IPS-11a (cell line): ENCODE data around the gene MKRN2OS.

Experiments used
- H3K4me3 ChIP-seq: one replicate; pipeline ENCODE4 v1.5.1; 2013; ENCODE audit warnings: low read depth, low read length, control low read depth

MKRN2OS gene, protein sequence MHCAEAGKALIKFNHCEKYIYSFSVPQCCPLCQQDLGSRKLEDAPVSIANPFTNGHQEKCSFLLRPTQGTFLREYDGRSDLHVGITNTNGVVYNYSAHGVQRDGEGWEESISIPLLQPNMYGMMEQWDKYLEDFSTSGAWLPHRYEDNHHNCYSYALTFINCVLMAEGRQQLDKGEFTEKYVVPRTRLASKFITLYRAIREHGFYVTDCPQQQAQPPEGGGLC

DNA sequence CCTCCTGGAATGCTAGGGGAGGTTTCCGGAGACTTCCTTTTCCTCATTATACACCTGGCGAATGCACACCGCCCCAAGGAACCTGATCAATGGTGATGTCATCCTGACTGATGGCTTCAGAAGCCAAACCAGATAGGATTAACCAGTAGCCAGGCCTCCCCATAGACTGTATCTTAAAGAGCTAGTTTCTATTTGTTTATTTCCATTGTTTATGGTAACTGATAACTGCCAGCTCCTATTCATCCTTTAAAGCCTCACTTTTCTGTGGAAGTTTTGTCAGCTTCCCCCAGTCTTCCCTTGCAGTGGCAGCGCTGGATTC is at the start of gene MKRN2OS:
MKRN2OS (minus strand) TSS at position 27 of the 319 bp plus-strand sequence. CDS start 35 bp downstream, outside the sequence.
- H3K4me3 ChIP-seq: no peak within 1 kb of the TSS

DNA sequence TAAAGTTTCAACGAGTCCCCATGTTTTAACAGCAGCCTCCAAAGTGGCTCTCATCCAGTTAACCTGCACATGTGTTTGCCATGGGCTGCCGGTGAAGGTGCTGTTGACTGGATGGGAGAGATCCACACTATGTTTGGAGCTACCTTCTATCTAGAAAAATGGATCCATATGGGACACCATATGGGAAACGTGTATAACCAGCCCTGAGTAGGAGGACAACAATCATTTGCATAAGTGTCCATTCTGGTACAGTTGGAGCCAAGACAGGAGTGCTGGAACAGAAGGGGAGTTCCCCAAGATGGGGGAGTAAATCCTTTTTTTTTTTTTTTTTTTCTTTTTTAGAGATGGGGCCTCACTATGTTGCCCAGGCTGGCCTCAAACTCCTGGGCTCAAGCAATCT is 48.2 kb upstream of the MKRN2OS start:
- no peak overlapping the region for H3K4me3 ChIP-seq

DNA sequence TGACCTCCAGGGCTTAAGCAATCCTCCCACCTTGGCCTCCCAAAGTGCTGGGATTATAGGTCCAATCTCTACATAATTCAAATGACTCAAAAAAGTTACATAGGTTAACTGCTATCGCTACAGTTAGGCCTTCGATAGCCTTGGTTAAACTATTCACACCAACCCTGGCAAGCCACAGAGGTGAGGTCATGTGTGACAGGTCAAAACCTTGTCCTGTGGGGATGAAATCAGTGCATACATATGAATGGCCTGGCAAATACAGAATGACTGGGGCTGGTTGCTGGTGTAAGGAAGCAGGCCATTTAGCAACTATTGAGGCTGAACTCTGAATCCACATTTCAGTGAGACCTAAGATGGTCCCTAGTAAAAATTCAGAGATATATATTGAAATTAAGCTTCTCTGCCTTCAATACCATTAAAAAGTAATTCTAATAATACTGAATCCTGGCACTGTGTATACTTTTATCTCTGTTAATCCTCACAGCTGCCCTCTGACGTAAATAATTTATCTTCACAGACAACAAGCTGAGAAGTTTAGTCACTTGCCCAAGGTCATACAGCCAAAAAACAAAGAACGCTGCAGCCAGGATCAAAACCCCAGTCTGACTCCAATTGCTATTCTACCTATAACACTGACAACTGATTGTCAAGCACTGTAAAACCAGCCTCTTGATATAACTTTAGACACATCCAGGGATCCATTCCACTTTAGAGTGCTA is 46.9 kb upstream of the MKRN2OS start:
- no peak overlapping the region for H3K4me3 ChIP-seq

DNA sequence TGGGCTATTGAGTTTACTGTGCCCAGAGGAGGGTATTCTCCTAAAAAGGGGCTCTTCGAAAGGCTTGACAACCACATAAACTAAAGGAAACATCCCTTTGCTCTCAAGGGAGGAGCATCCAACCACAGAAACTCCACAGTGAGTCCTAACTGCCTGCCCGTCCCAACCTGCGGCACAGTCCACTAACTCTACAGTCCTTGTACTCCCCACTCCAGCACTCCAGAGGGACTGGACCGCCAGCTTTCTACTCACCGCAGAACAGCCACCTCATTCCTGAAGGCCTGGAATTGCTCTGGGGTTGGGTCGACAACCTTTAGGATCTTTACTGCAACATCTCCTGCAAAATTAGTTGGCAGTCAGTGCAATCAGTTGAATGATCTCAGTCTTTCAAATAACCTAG is 46.2 kb upstream of the MKRN2OS start:
- no peak overlapping the region for H3K4me3 ChIP-seq

DNA sequence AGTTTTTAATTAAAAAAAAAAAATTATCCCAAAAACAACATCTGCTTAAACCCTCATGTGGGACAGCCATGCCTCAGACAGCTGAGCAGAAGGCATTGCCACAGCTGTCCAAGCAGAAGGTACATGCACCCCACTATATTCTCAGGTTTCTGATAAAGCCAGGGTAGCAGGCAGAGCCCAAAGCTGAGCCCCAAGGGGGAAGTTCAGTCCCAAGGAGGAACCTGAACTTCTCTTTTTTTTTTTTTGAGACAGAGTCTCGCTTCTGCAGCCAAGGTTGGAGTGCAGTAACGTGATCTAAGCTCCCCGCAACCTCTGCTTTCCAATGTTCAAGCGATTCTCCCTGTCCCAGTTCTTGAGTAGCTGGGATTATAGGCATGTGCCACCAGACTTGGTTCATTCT is 44.8 kb upstream of the MKRN2OS start:
- no peak overlapping the region for H3K4me3 ChIP-seq

DNA sequence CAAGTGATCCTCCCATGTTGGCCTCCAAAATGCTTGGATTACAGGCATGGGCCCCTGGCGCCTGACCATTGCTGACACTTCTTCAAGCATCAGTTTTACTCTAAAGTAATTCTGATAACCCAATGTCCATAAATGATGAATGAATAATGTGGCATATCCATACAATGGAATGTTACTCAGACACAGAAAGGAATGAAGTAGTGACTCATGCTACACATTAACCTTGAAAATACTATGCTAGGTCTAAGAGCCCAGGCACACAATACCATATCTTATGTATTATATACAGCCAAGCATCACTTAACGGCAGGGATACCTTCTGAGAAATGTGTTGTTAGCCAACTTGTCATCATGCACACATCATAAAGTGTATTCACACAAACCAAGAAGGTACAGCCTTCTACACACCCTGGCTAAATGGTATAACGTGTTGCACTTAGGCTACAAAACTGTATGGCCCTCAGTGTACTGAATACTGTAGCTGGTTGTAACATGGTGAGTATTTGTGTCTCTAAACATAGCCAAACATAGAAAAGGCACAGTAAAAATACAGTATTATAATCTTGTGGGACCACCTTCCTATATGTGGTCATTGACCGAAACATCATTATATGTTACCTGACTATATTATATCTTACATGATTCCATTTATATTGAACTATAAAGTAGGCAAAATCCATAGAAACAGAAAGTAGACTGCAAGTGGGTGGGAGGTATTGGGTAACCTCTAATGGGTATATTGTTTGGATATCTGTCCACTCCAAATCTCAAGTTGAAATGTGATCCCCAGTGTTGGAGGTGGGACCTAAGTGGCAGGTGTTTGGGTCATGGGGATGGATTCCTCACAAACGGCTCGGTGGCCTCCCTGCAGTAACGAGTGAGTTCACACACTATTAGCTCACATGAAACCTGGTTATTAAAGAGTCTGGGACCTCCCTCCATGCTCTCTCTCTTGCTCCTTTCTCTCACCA is 43.0 kb upstream of the MKRN2OS start:
- H3K4me3 ChIP-seq: no peak overlapping the region

DNA sequence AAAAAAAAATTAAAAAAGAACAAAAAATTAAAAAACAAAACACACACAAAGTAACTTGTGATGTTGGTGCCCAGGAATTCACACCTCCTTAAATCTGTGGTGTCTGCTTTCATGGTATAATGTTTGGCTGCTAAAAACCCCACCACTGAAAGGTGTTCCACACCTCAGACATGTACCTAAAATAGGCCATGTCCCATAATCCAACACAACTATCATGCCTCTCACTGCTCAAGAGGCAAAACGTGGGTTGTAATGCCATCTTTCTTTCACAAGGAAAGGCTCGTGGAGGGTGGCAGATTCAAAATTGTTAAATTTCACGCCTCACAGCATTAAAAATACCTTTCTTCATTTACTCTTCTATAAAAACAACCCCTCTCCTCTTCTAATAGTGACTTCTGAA is 41.1 kb upstream of the MKRN2OS start:
- H3K4me3 ChIP-seq: no peak overlapping the region

DNA sequence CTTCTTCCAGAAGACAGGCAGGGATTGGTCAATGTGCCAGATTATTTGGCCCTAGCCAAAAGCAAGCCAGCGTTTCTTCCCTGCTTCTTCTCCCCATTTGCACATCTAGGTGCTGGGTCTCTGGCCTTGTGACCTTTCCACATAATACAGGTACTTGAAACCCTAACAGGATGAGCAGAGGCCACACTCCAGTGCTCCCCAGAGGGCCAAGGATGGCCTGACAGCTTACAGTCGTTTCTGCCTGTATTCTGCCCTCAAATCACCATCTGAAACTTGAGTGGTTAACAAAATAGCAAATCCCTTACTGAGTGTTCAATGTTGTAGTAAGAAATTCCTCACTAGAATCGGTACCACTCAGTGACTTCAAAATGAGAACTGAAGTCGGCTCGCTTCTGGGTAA is 40.7 kb upstream of the MKRN2OS start:
- no peak overlapping the region for H3K4me3 ChIP-seq

DNA sequence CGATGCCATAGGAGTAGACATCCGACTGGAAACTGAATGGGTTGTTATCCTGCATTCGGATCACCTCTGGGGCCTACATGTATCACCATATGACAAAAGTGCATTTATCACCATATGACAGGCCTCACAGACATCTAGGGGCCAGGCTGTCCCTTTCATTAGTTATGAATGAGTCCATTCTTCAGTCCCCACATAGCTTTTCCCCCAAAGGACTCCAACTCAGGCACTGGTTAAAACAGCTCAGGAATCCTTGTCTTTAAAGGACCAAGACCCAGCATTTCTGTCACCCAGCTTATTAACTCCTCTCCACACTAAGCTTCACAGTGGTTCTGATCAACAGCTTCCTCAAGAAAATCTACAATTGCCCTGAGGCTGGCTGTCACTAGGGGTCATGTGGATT is 39.9 kb upstream of the MKRN2OS start:
- H3K4me3 ChIP-seq: no peak overlapping the region

DNA sequence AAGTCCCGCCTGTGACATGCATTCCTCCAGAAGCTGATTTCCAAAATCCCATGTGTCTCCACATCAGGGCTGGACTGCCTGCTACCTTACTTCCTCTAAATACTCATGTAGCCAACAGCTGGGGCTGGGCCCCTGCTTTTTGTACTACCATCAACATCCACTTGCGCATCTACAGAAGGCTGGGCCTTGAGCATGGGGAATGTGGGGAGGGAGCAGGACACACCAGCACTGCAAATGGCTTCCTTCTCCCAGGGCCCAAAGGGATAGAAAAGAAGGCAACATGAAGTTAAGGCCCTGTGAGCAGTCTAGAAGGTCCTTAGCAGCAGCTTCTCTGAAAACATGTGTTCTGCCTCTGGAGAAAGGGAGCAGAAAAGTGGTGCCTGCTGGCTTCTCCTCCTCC is 38.8 kb upstream of the MKRN2OS start:
- no peak overlapping the region for H3K4me3 ChIP-seq

DNA sequence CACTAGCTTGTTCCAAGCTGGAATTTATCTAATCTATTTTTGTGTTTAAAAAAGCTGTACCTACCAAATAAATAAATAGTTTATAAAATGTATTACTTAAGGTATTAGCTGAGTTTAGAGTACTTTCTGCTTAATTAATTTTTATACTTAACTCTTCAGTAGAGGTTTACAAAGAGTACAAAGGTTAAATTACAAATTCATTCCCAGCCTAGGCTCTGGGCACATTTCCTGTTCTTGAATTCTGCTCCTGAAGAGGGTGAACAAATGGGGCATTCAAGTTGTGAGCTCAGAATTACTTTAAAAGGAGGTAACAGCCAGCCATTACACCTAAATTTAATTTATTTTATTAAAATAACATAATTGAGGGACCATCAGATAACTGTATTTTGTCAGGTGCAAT is 38.0 kb upstream of the MKRN2OS start:
- H3K4me3 ChIP-seq: no peak overlapping the region

DNA sequence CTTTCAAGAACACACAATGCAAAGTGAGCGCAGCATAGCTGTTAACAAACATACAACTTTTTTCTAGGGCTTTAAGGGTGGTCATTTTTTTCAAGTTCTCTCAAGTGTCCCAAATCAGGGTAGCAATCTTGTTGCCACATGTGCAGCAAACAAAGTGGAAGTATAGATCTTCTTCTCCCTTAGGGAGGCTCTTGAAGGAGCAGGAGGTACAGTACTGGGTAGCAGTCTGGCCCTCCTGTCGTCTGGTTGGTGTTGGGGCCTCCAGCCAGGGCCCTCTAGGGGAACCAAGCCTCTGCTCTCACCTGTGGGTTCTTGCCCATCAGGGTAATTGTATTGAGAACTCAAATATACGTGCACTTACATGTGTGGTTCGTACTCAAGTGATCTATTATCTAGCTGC is 37.4 kb upstream of the MKRN2OS start:
- no peak overlapping the region for H3K4me3 ChIP-seq

DNA sequence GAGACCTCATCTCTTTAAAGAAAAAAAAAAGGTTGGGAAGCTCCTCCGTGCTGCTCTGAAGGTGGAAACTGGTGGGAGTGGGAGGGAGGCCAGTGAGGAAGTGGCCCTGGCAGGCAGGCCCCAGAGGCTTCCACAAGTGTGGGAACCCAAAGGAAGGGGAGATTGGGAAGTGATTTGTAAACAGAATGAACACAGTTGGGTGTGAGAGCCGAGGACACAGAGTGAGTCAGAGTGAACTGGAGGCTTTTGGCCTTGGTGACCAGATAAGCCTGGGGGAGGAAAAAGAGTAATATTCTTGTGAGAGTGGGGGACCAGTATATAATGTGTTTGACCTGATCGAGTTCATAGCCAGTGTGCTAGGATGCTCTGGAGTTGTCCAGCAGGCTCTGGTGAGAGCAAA is 34.6 kb upstream of the MKRN2OS start:
- no peak overlapping the region for H3K4me3 ChIP-seq

DNA sequence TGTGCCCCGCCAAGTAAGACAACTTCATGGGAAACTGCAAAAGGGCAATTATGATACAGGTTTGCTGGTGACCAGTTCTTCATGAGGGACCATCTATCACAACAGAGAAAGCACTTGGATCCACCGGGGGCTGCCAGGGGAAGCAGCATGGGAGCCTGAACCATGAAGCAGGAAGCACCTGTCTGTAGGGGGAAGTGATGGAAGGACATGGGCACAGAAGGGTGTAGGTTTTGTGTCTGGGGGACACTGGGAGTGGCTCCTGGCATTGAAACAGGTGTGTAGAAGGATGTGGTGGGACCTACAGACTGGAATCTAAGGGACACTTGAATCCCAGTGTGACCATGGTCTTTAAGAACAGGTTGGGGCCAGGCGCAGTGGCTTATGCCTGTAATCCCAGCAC is 34.2 kb upstream of the MKRN2OS start:
- no peak overlapping the region for H3K4me3 ChIP-seq

DNA sequence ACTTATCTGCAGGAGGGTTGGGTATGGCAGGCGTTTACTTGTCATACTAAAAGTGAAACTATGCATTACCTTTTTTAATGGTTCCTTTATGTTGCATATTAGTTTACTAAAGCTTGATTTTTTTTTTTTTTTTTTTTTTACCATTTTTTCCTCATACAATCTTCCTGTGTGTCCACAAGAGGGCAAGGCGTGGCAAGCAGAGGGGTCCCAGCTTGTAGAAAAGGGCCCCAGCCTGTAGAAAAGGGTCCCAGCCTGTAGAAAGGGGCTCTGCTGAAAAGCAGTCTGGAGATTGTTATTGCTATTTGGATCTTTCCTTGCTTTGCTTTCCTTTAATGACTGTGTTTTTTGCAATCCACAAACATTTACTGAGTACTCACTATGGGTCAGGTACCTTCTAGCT is 33.4 kb upstream of the MKRN2OS start:
- H3K4me3 ChIP-seq: no peak overlapping the region

DNA sequence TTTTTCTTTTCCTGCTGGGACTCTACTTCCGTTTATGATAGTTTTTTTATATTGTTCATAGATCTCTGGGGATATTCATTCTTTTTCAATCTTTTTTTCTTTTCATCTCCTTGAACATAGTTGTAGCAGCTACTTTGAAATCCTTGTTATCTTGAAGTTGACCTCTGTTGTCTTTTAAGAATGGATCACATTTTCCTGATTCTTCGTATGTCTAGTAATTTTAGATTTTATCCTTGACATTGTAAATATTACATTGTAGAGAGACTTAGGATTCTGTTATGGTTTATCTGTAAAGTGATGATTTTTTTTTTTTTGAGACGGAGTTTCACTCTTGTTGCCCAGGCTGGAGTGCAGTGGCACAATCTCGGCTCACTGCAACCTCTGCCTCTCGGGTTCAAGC is 32.1 kb upstream of the MKRN2OS start:
- H3K4me3 ChIP-seq: no peak overlapping the region

DNA sequence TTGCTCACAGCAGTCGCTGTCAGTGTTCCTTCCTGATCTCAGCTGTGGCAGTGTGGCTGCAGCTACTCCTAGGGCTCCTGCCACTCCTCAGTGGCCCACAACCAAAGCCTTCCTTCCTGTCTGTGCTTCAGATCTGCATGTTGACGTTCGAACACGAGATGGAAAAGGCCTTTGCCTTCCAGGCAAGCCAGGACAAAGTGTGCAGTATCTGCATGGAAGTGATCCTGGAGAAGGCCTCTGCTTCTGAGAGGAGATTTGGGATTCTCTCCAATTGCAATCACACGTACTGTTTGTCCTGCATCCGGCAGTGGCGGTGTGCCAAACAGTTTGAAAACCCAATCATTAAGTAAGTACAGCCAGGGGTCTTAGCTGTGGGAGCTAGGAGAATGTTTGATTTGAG is 29.4 kb upstream of the MKRN2OS start:
- no peak overlapping the region for H3K4me3 ChIP-seq

DNA sequence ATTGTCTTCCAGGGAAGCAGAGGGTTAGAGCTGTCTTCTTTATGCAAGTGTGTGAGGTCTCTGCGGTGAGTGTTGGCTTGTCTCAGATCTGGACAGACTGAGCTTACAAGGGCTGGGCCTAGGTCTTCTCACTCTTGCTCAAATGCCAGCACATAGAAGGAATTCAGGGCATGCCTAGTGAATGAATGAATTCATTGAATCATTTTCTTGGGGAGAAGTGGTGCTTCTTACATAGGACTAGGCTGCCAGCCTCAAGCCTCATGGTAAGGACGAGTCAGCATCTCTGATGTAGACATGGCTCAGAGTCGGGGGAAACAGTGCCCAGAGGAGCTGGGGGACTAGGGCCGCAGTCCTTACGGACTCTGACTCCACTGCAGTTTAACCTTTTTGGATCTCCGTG is 28.8 kb upstream of the MKRN2OS start:
- H3K4me3 ChIP-seq: no peak overlapping the region

DNA sequence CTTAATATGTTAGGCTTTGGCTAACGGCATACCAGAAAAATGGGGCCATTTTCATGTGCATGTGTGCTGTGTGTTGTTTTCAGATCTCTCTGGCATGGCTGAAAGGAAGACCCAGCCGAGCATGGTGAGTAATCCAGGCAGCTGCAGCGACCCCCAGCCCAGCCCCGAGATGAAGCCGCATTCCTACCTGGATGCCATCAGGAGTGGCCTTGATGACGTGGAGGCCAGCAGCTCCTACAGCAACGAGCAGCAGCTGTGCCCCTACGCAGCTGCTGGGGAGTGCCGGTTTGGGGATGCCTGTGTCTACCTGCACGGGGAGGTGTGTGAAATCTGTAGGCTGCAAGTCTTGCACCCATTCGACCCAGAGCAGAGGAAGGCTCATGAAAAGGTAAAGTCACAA is 26.7 kb upstream of the MKRN2OS start:
- no peak overlapping the region for H3K4me3 ChIP-seq

DNA sequence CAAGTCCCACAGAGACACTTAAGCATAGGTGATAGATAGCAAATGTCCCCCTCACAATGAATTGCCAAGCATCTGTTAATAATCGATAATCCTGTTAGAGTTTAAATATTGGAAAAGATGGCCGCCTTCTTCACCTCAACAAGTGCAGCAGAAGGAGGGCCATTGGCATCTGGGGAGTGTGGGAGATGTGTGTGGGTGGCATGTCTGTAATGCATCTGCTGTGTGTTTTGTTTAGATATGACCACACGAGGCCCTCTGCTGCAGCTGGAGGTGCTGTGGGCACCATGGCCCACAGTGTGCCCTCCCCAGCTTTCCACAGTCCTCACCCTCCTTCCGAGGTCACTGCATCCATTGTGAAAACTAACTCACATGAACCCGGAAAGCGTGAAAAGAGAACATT is 24.5 kb upstream of the MKRN2OS start:
- H3K4me3 ChIP-seq: no peak overlapping the region

DNA sequence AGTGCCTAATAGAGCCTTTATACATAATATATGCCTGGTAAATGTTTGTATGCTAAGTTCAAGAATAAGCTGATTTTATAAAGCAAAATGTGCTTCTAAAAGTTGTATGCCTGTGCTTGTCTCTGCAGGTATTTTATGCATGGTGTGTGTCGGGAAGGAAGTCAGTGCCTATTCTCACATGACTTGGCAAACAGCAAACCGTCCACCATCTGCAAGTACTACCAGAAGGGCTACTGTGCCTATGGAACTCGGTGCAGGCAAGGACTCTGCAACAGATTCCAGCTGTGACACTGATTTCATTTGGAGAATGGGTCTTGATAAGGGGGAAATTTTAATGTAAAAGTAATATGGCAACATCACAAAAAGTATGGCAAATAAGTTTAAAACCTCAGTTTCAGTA is 23.4 kb upstream of the MKRN2OS start:
- H3K4me3 ChIP-seq: no peak overlapping the region

DNA sequence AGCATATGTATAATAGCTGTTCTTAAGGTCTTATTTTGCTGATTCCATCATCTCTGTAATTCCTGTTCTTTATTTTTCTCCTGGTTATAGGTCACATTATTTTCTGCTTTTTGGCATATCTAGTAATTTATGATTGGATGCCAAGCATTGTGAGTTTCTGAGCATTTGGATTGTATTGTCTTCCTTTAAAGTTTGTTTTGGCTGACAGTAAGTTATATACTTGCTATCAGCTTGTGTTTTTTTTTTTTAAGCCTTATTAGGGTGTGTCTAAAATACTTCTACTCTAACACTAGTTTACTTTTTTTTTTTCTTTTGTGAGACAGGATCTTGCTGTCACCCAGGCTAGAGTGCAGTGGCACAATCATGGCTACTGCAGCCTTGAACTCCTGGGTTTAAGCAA is 21.7 kb upstream of the MKRN2OS start:
- H3K4me3 ChIP-seq: no peak overlapping the region
